Transverse colon (tissue), 3 donors: ENCODE data around the gene DENND1A.

ENCODE experiments used
- EP300 ChIP-seq: sonication (generic); formaldehyde crosslinking; IDR thresholded peaks from one replicate; pipeline ENCODE4 v1.6.1; 2017; ENCODE audit warnings: antibody characterized with exemption, low read depth
- POLR2A ChIP-seq: fragments of 450-650 bp; IDR thresholded peaks from one replicate; pipeline ENCODE4 v1.6.1; 2016; ENCODE audit warnings: antibody characterized with exemption, mild to moderate bottlenecking, moderate library complexity
- TF ChIP-seq, protein P1 (sequence below), 5 experiments: fragments of 200-600 bp in 3 of 5; fragments of 450-650 bp in 2 of 5; sonication (generic) in 3 of 5; IDR thresholded peaks; 1 replicate in 2 of 5; 2 replicates in 3 of 5; pipeline ENCODE4 v1.5.1; 2016 to 2017; ENCODE audit warnings: antibody characterized with exemption in 5 of 5, inconsistent platforms in 3 of 5, mild to moderate bottlenecking in 2 of 5, moderate library complexity in 1 of 5

DNA sequence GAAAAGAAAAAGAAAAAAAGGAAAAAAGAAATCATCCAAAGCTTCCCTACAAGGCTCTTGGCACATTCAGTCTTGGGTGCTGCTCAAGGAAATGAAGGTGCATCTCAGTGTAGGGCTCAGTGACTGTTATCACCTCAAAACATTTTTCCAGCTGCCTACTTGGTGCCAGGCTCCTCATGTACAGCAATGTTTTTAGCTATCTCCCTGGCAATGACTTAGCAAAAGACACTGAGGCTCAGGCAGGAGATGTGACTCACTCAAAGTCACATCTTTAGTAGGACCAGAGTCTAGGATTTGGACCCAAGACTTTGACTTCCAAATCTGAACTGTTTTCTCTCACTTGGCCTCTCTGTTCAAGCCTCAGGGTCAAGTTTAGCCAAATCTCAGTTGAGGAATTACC is 309.7 kb downstream of the DENND1A start:
- TF ChIP-seq, protein P1, sequence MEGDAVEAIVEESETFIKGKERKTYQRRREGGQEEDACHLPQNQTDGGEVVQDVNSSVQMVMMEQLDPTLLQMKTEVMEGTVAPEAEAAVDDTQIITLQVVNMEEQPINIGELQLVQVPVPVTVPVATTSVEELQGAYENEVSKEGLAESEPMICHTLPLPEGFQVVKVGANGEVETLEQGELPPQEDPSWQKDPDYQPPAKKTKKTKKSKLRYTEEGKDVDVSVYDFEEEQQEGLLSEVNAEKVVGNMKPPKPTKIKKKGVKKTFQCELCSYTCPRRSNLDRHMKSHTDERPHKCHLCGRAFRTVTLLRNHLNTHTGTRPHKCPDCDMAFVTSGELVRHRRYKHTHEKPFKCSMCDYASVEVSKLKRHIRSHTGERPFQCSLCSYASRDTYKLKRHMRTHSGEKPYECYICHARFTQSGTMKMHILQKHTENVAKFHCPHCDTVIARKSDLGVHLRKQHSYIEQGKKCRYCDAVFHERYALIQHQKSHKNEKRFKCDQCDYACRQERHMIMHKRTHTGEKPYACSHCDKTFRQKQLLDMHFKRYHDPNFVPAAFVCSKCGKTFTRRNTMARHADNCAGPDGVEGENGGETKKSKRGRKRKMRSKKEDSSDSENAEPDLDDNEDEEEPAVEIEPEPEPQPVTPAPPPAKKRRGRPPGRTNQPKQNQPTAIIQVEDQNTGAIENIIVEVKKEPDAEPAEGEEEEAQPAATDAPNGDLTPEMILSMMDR (IDR thresholded peaks at IDR 0.05) = no peak
- TF ChIP-seq EP300 (no peak), POLR2A (no peak)
